Activated CD8-positive, alpha-beta T cell treated with anti-CD3 and anti-CD28 coated beads for 36 hours (primary cell): ENCODE results near the gene ITCH. TPM values are rescaled to one million over a fixed set of nuclear protein-coding genes. Genes with fewer than 3 reads are reported as not detected.

Experiments used
- ATAC-seq: fragments of 200-7000 bp; cut with Tn5 transposase; one replicate; pipeline ENCODE4 v1.10.0; 2021; ENCODE audit warnings: mild to moderate bottlenecking, moderate library complexity
- CTCF ChIA-PET: fragments of 350-600 bp; sonication (Branson Sonifier 250); formaldehyde crosslinking; loops from one replicate; lab custom pipeline; 2021; ENCODE audit warnings: antibody characterized with exemption; lab: Charles Lee
- POLR2A ChIA-PET: fragments of 350-600 bp; sonication (Branson Sonifier 250); formaldehyde crosslinking; loops from one replicate; lab custom pipeline; 2021; ENCODE audit warnings: antibody characterized with exemption; lab: Charles Lee
- DNase-seq: peaks from one replicate; pipeline ENCODE4 v3.0.0-alpha.2; 2020
- H3K27ac Mint-ChIP-seq: one replicate; pipeline ENCODE4 v1.8.0; 2021; ENCODE audit warnings: mild to moderate bottlenecking, mixed read lengths
- H3K27me3 Mint-ChIP-seq: one replicate; pipeline ENCODE4 v1.8.0; 2021; ENCODE audit warnings: mixed read lengths
- H3K36me3 Mint-ChIP-seq: one replicate; pipeline ENCODE4 v1.8.0; 2021; ENCODE audit warnings: low read depth, mixed read lengths
- H3K4me1 Mint-ChIP-seq: one replicate; pipeline ENCODE4 v1.8.0; 2021; ENCODE audit warnings: low read depth, mixed read lengths
- H3K4me3 Mint-ChIP-seq: one replicate; pipeline ENCODE4 v1.8.0; 2021; ENCODE audit warnings: mild to moderate bottlenecking, moderate library complexity, mixed read lengths
- H3K9me3 Mint-ChIP-seq: one replicate; pipeline ENCODE4 v1.8.0; 2021; ENCODE audit warnings: mixed read lengths
- intact Hi-C: fragments of 100-400 bp; cut with micrococcal nuclease; formaldehyde crosslinking; loops from one replicate; pipeline ENCODE4 v1.10.0; 2022
- total RNA-seq, 2 experiments: library from RNA; stranded (reverse); gene quantifications; one replicate each; pipeline ENCODE4 v1.2.3, GENCODE V29; 2021
- TF ChIP-seq, protein P1 (sequence below): fragments of 200-600 bp; IDR thresholded peaks from one replicate; pipeline ENCODE4 v1.8.0; 2022; ENCODE audit warnings: antibody characterized with exemption, mild to moderate bottlenecking

Gene ITCH
- total RNA-seq, 2 experiments from 2014 or later, result 46.0 to 51.8 TPM

DNA sequence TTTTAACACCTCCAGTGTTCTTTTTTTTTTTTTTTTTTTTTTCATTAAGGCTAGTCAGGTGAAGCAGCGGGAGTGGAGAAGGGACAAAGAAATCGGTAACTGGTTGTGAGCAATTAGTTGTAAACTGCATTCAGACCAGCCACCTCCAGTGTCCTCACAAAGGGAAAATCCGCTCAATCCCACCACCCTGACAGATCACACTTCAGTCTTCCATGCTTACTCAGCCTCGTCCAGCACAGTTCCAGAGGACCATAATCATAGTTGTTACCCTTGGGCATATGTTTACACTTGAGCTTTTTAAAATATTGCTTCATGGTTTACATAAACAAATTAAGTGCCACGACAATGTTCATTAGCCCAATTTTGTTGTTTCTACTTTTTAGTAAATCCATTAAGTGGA lies 163.4 kb downstream of the ITCH start:
- no peak overlapping the region for H3K27ac Mint-ChIP-seq
- intact Hi-C loops, result no loop called here

DNA sequence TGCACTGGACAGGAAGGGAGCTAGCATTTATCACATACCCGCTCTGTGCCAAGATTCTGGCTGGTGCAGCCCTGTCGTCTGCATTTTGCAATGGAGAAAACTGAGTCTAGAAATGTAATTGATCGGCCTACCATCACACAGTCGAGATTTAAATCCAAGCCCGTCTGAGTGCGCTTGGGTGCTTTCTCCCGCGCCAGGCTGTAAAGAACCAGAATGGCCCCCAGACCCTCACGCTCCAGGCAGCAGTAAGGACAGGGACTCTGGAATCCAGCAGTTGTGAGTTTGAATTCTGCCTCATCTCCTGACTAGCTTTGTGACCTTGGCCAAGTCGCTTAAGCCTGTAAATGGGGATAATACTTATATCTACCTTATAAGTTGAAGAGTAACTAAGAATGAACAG lies 163.9 kb downstream of the ITCH start:
- POLR2A ChIA-PET, result interaction anchor here (2.8 kb wide), 1 partner anchor 10 kb away, joined by 14 read pairs; the partner anchor contains the start of gene DYNLRB1
- CTCF ChIA-PET, result interaction anchor here (1.6 to 7.5 kb wide), 3 partner anchors 11 to 213 kb away, joined by 6 to 100 read pairs (median 6); no protein-coding TSS in a partner anchor
- no peaks in the 10 kb centered on the region for H3K9me3 Mint-ChIP-seq

More for the DNA sequence above, 163.4 kb downstream of the ITCH start:
- no peak for DNase-seq
- H3K9me3 Mint-ChIP-seq, result no peaks in the 10 kb centered on the region
- ATAC-seq, result no peak
- POLR2A ChIA-PET, result interaction anchor here (2.8 kb wide), 1 partner anchor 10 kb away, joined by 14 read pairs; the partner anchor contains the start of gene DYNLRB1
- TF ChIP-seq, protein P1, sequence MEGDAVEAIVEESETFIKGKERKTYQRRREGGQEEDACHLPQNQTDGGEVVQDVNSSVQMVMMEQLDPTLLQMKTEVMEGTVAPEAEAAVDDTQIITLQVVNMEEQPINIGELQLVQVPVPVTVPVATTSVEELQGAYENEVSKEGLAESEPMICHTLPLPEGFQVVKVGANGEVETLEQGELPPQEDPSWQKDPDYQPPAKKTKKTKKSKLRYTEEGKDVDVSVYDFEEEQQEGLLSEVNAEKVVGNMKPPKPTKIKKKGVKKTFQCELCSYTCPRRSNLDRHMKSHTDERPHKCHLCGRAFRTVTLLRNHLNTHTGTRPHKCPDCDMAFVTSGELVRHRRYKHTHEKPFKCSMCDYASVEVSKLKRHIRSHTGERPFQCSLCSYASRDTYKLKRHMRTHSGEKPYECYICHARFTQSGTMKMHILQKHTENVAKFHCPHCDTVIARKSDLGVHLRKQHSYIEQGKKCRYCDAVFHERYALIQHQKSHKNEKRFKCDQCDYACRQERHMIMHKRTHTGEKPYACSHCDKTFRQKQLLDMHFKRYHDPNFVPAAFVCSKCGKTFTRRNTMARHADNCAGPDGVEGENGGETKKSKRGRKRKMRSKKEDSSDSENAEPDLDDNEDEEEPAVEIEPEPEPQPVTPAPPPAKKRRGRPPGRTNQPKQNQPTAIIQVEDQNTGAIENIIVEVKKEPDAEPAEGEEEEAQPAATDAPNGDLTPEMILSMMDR, result no peak
- H3K27me3 Mint-ChIP-seq, result no peaks in the 10 kb centered on the region
- CTCF ChIA-PET, result interaction anchor here (1.6 to 7.5 kb wide), 3 partner anchors 12 to 212 kb away, joined by 6 to 100 read pairs (median 6); no protein-coding TSS in a partner anchor
- peaks cover 16% of the 10 kb centered on the region for H3K36me3 Mint-ChIP-seq
- H3K4me1 Mint-ChIP-seq, result peaks cover 18% of the 10 kb centered on the region
- H3K4me3 Mint-ChIP-seq, result no peak overlapping the region

DNA sequence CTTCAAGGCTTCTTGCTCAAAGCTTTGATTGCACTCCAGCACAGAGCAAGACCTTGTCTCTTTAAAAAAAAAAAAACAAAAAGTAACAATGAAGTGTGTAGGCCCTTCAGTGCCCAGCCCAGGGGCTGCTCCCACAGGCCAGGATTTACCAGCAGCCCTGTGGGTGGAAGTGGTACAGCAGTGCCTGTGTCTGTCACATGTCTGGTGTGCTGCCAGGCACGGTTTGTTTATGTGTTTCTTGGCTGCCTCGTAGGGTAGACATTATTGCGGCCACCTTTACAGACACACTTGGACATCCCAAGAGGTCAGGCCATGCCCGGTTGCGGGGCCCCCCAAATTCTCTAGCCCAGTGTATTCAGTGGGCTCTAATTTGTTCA lies 165.8 kb downstream of the ITCH start:
- Mint-ChIP-seq H3K4me3 (no peak overlapping the region), H3K4me1 (peaks cover 6% of the 10 kb centered on the region), H3K27me3 (no peaks in the 10 kb centered on the region), H3K27ac (no peak overlapping the region), H3K36me3 (peaks cover 14% of the 10 kb centered on the region), H3K9me3 (no peaks in the 10 kb centered on the region)
- TF ChIP-seq, protein P1, result no peak
- intact Hi-C loops, result no loop called here
- POLR2A ChIA-PET, result no interaction called here
- DNase-seq (no peak), ATAC-seq (no peak)
- CTCF ChIA-PET, result interaction anchor here (1.3 to 4.3 kb wide), 2 partner anchors 9 to 216 kb away, joined by 5 to 25 read pairs; no protein-coding TSS in a partner anchor

More for the DNA sequence above, 163.9 kb downstream of the ITCH start:
- H3K36me3 Mint-ChIP-seq, result peaks cover 16% of the 10 kb centered on the region
- DNase-seq (no peak), ATAC-seq (no peak)
- H3K4me3 Mint-ChIP-seq, result no peak overlapping the region
- peaks cover 15% of the 10 kb centered on the region for H3K4me1 Mint-ChIP-seq
- H3K27me3 Mint-ChIP-seq, result no peaks in the 10 kb centered on the region
- intact Hi-C loops, result no loop called here
- TF ChIP-seq, protein P1, result no peak
- no peak overlapping the region for H3K27ac Mint-ChIP-seq

DNA sequence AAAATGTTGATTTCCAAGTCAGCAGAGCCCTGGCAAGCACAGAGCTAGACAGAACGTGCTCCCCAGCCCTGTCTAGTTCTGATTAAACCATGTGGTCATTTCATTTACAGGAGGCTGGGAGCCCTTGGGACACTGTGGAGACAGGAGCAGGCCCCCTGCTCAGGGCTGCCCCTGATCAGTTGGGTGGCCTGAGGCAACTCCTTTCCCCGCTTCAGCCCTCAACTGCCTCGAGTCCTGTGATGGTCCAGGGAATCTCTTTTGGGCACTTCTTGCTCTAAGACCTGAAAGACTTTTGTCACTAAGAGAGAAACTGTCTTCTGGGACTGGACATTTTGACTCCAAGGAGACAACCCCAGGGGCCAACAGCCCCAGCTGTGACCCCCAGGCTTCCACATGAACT lies 166.7 kb downstream of the ITCH start:
- CTCF ChIA-PET, result interaction anchor here (0.9 to 4.3 kb wide), 6 partner anchors 9 to 240 kb away, joined by 3 to 25 read pairs (median 11); partner anchors contain the start of gene DYNLRB1
- POLR2A ChIA-PET, result interaction anchor here (0.9 to 1.2 kb wide), 2 partner anchors 11 to 13 kb away, joined by 3 to 4 read pairs; no protein-coding TSS in a partner anchor
- DNase-seq (no peak), ATAC-seq (no peak)
- Mint-ChIP-seq H3K4me3 (no peak overlapping the region), H3K4me1 (peaks cover 2% of the 10 kb centered on the region), H3K27ac (no peak overlapping the region), H3K27me3 (no peaks in the 10 kb centered on the region), H3K36me3 (peaks cover 14% of the 10 kb centered on the region), H3K9me3 (no peaks in the 10 kb centered on the region)
- intact Hi-C loops, result no loop called here
- TF ChIP-seq, protein P1, result no peak

DNA sequence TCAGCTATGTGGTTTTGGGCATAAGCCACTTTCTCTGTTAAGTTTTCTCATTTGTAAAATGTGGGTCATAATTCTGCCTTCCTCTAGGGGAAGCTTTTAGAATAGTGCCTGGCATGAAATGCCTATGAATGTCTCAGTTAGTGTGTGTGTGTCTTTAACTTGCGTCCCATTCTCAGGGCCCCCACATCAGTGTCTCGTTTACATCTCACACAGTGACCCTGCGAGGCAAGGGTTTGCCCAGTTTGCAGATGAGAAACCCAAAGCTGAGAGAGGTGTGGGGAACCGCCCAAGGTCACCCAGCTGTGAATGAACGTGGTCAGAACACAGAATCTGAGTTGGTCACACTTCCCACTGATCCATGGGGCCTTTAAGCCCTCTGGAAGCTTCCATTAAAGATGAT lies 167.3 kb downstream of the ITCH start:
- intact Hi-C loops, result no loop called here
- no peak overlapping the region for H3K4me3 Mint-ChIP-seq
- H3K27ac Mint-ChIP-seq, result no peak overlapping the region
- TF ChIP-seq, protein P1, result no peak
- ATAC-seq, result no peak
- no peaks in the 10 kb centered on the region for H3K9me3 Mint-ChIP-seq
- peaks cover 2% of the 10 kb centered on the region for H3K4me1 Mint-ChIP-seq
- CTCF ChIA-PET, result interaction anchor here (0.9 to 4.3 kb wide), 7 partner anchors 9 to 240 kb away, joined by 3 to 25 read pairs (median 8); partner anchors contain the start of gene DYNLRB1
- POLR2A ChIA-PET, result interaction anchor here (0.6 to 2.0 kb wide), 4 partner anchors 11 to 51 kb away, joined by 3 to 13 read pairs (median 4); partner anchors contain the start of gene DYNLRB1
- no peak for DNase-seq
- no peaks in the 10 kb centered on the region for H3K27me3 Mint-ChIP-seq
- peaks cover 12% of the 10 kb centered on the region for H3K36me3 Mint-ChIP-seq
